ACHN (cell line): Measurements from ENCODE around the gene CDC42BPB.

Experiments
- DNase-seq: peaks from one replicate; pipeline ENCODE4 v3.0.0-alpha.2; 2015
- in situ Hi-C: cut with HindIII; loops from 2 replicates; pipeline ENCODE4 v1.10.0; 2017; ENCODE audit warnings: low sequenced_read_pairs, low pct_ligation_motif_present, low pct_unique_long_range_greater_than_20kb

Gene CDC42BPB

GRCh38 chr14:102883554-102883953 lies 173.8 kb downstream of the CDC42BPB start:
- in situ Hi-C loops: no loop called here
- DNase-seq: no peak

- in situ Hi-C loops: no loop called here
- DNase-seq: no peak
Measured at GRCh38 chr14:102883089-102883541, 174.2 kb downstream of the CDC42BPB start.
